K562 (cell line): ENCODE results near the gene PCMTD2. TPM values are rescaled to one million over a fixed set of nuclear protein-coding genes. Genes with fewer than 3 reads are reported as not detected.

ENCODE experiments used
- ATAC-seq: fragments of 200-7000 bp; cut with Tn5 transposase; 3 replicates; pipeline ENCODE4 v1.9.1; 2020; ENCODE audit warnings: moderate library complexity
- BruUV-seq: library from RNA; stranded (reverse); fragments of 400-500 nt; replicated peaks from 2 replicates; lab custom pipeline; 2021; lab: Mats Ljungman, UMichigan
- CTCF ChIA-PET: fragments of 300-600 bp; formaldehyde crosslinking; extraction: SDS; loops from one replicate; lab custom pipeline; 2021; ENCODE audit warnings: low intra/inter-chr PET ratio; lab: Yijun Ruan, JAX
- POLR2A ChIA-PET: fragments of 300-600, 350-650 bp; sonication (Branson Sonifier 250); formaldehyde crosslinking; extraction: SDS; loops from one replicate; lab custom pipeline; 2021; ENCODE audit warnings: antibody characterized with exemption, inconsistent platforms; lab: Yijun Ruan, JAX
- DNase-seq, 4 experiments: peaks; one replicate each; pipeline versions ENCODE4 v3.0.0 to v3.0.0-alpha.2; 2011 to 2018; ENCODE audit warnings: low spot score in 3 of 4, mixed read lengths in 3 of 4; ENCODE audit errors: extremely low read depth in 1 of 4
- FAIRE-seq: peaks from 2 replicates; lab custom pipeline; 2011; peaks lifted over from hg19 to GRCh38; lab: Jason Lieb, UNC
- H2AFZ ChIP-seq: 2 replicates; pipeline ENCODE4 v1.6.0; 2011; ENCODE audit warnings: low read depth, low read length, control low read depth, inconsistent platforms
- H3K27ac ChIP-seq: fragments of 200-600 bp; 3 replicates; pipeline ENCODE4 v1.8.0; 2011; ENCODE audit warnings: low read depth, mild to moderate bottlenecking, control low read depth, inconsistent platforms, low read length, moderate library complexity, mixed read lengths; ENCODE audit errors: extremely low read depth
- H3K27me3 ChIP-seq, 2 experiments: fragments of 300-600 bp in 1 of 2; 2 replicates in 1 of 2; 3 replicates in 1 of 2; pipeline versions ENCODE4 v1.6.0 to v1.8.0; 2011; ENCODE audit warnings: inconsistent platforms in 2 of 2, low read length in 2 of 2, mild to moderate bottlenecking in 1 of 2, mixed read lengths in 1 of 2, moderate library complexity in 1 of 2; ENCODE audit not compliant: control insufficient read depth in 2 of 2, insufficient read depth in 2 of 2
- H3K36me3 ChIP-seq: fragments of 300-600 bp; 3 replicates; pipeline ENCODE4 v1.8.0; 2011; ENCODE audit warnings: mild to moderate bottlenecking, low read length, inconsistent platforms; ENCODE audit not compliant: control insufficient read depth, insufficient read depth
- H3K4me1 ChIP-seq, 2 experiments: fragments of 200-600 bp in 1 of 2; replicated peaks in 1 of 2; 2 replicates in 1 of 2; 3 replicates in 1 of 2; pipeline versions ENCODE4 v1.5.1 to v1.8.0; 2011; ENCODE audit warnings: inconsistent platforms in 2 of 2, low read length in 2 of 2, mild to moderate bottlenecking in 1 of 2, mixed read lengths in 1 of 2, moderate library complexity in 1 of 2; ENCODE audit not compliant: control insufficient read depth in 2 of 2, insufficient read depth in 2 of 2
- H3K4me2 ChIP-seq: 2 replicates; pipeline ENCODE4 v1.6.1; 2011; ENCODE audit warnings: low read length, control low read depth, inconsistent platforms, mixed read lengths; ENCODE audit not compliant: insufficient read depth
- H3K4me3 ChIP-seq: fragments of 200-600 bp; sonication (generic), shearing (Covaris generic); 2 replicates; pipeline ENCODE4 v1.5.1; 2016; ENCODE audit warnings: control low read depth, inconsistent platforms
- H3K79me2 ChIP-seq: fragments of 200-600 bp; 3 replicates; pipeline ENCODE4 v1.8.0; 2011; ENCODE audit warnings: low read length, inconsistent platforms; ENCODE audit not compliant: control insufficient read depth, insufficient read depth
- H3K9ac ChIP-seq, 2 experiments: 2 replicates each; pipeline versions ENCODE4 v1.6.0 to v1.6.1; 2011; ENCODE audit warnings: low read depth in 2 of 2, low read length in 2 of 2, control low read depth in 1 of 2, inconsistent platforms in 1 of 2, mild to moderate bottlenecking in 1 of 2, mixed read lengths in 1 of 2; ENCODE audit not compliant: insufficient read depth in 1 of 2
- H3K9me1 ChIP-seq: one replicate; pipeline ENCODE4 v1.6.0; 2011; ENCODE audit warnings: inconsistent platforms, mild to moderate bottlenecking, low read length, moderate library complexity; ENCODE audit not compliant: control insufficient read depth, insufficient read depth
- H3K9me3 ChIP-seq: replicated peaks from 2 replicates; pipeline ENCODE4 v1.5.1; 2011; ENCODE audit warnings: low read depth, low read length, inconsistent platforms; ENCODE audit not compliant: control insufficient read depth, insufficient read depth
- H4K20me1 ChIP-seq: replicated peaks from 2 replicates; pipeline ENCODE4 v1.6.1; 2011; ENCODE audit warnings: low read length, inconsistent platforms, mixed read lengths; ENCODE audit not compliant: control insufficient read depth, insufficient read depth
- HMGN3 ChIP-seq: IDR thresholded peaks from 2 replicates; pipeline ENCODE4 v1.6.1; 2011; ENCODE audit warnings: borderline replicate concordance, low read depth, mild to moderate bottlenecking, mixed read lengths, low read length; ENCODE audit not compliant: insufficient read length; ENCODE audit errors: extremely low read depth
- U2AF2 ChIP-seq: fragments of 200-400 bp; formaldehyde crosslinking; optimal IDR thresholded peaks from 2 replicates; pipeline ENCODE3; 2017; ENCODE audit warnings: low read depth, mild to moderate bottlenecking, low read length
- YY1 ChIP-seq, 3 experiments: IDR thresholded peaks; 2 replicates each; pipeline ENCODE4 v1.6.1; 2011; ENCODE audit warnings: low read length in 2 of 3, mild to moderate bottlenecking in 2 of 3, moderate library complexity in 2 of 3, borderline replicate concordance in 1 of 3, control low read depth in 1 of 3, low read depth in 1 of 3; ENCODE audit not compliant: insufficient read depth in 3 of 3, insufficient replicate concordance in 2 of 3, control insufficient read depth in 1 of 3, insufficient read length in 1 of 3; ENCODE audit errors: extremely low read depth in 1 of 3
- WGBS: fragments of 100-300 bp; shearing (Covaris generic); methylation state at CpG from one replicate; pipeline ENCODE4 v1.1.6; 2016; ENCODE audit warnings: low coverage, mixed read lengths; ENCODE audit not compliant: insufficient coverage; ENCODE audit errors: missing lambda C conversion rate; 5-methylcytosine and 5-hydroxymethylcytosine counted together
- in situ Hi-C: fragments of 300-500 bp; cut with MboI; formaldehyde crosslinking; loops from 4 replicates; pipeline ENCODE4 v1.15.0; 2018; ENCODE audit warnings: inconsistent platforms, mixed read lengths
- intact Hi-C: fragments of 100-400 bp; cut with micrococcal nuclease; formaldehyde crosslinking; loops from 2 replicates; pipeline ENCODE4 v1.14.2; 2022
- polyA plus RNA-seq, 8 experiments: library from polyadenylated mRNA; depleted of rRNA in 4 of 8; stranded (reverse) in 5 of 8; unstranded in 3 of 8; fragments of >200 nt; fragmentation: Nextera tagmentation in 2 of 8; fragmentation: Illumina TruSeq in 1 of 8; extraction: Ambion mirVana in 2 of 8; extraction: Trizol in 1 of 8; gene quantifications; 2 replicates each; pipeline versions ENCODE4 v1.2.1 to v1.2.3, GENCODE V29; 2011 to 2014; ENCODE audit warnings: inconsistent platforms in 1 of 8, missing spikeins in 1 of 8
- total RNA-seq, 7 experiments: library from RNA; depleted of rRNA in 6 of 7; stranded (reverse); fragments of >200 nt in 6 of 7; fragmentation: Illumina TruSeq in 2 of 7; extraction: Trizol in 2 of 7; gene quantifications; 2 replicates each; pipeline versions ENCODE4 v1.2.1 to v1.2.3, GENCODE V29; 2011 to 2021; ENCODE audit warnings: low replicate concordance in 1 of 7
- TF ChIP-seq, protein P1 (sequence below): sonication (generic); formaldehyde crosslinking; IDR thresholded peaks from 2 replicates; pipeline ENCODE4 v1.8.1; 2023; ENCODE audit warnings: mild to moderate bottlenecking, missing genetic modification reagents
- TF ChIP-seq, protein P2 (sequence below), 2 experiments: IDR thresholded peaks; 2 replicates each; pipeline ENCODE4 v1.6.1; 2011; ENCODE audit warnings: borderline replicate concordance in 1 of 2, control low read depth in 1 of 2, low read depth in 1 of 2, low read length in 1 of 2, mild to moderate bottlenecking in 1 of 2, mixed read lengths in 1 of 2, moderate library complexity in 1 of 2; ENCODE audit not compliant: insufficient read depth in 1 of 2, insufficient read length in 1 of 2, poor library complexity in 1 of 2, severe bottlenecking in 1 of 2; ENCODE audit errors: extremely low read depth in 1 of 2

The PCMTD2 gene
- total and polyA plus RNA-seq, 9 of the 15 experiments (the other 6 are each of a cell fraction or from before 2014, with no cell fraction given): 11.3 to 49.3 (median 28.4) TPM

DNA sequence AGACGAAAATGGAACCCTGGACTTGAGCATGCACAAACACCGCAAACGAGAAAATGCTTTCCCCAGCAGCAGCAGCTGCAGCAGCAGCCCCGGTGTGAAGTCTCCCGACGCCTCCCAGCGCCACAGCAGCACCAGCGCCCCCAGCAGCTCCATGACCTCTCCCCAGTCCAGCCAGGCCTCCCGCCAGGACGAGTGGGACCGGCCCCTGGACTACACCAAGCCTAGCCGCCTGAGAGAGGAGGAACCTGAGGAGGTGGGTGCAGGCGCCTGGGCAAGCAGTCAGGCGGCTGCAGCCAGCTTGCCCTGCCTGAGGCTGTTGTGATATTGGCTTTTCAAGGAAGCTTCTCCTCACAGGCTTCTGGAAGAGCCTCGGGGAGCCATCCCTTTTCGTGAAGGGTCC lies 35.8 kb upstream of the PCMTD2 start:
- Histone ChIP-seq H3K4me3 (no peak overlapping the region), H3K27me3 (peaks cover 2 to 28% of the 10 kb centered on the region in 2 experiments; a peak in 4 of 5 replicates), H3K9me1 (peaks cover 3% of the 10 kb centered on the region), H2AFZ (no peak overlapping the region), H4K20me1 (no peaks in the 10 kb centered on the region), H3K4me2 (no peak overlapping the region; the same call in 1 of the 2 replicates), H3K36me3 (no peaks in the 10 kb centered on the region), H3K9me3 (no peaks in the 10 kb centered on the region), H3K27ac (no peak overlapping the region), H3K79me2 (no peaks in the 10 kb centered on the region), H3K9ac (peak overlapping the region in 1 of 2 experiments; percentile 55; a peak in 1 of 4 replicates), H3K4me1 (peaks cover 54 to 74% of the 10 kb centered on the region in 2 experiments; a peak in 4 of 5 replicates)
- ChIA-PET CTCF (no interaction called here), POLR2A (no interaction called here)
- intact Hi-C loops (no loop called here), in situ Hi-C loops (no loop called here)
- ATAC-seq (no peak), FAIRE-seq (no peak), DNase-seq (peak in 1 of 4 experiments; percentile 32)
- no TSS peak for BruUV-seq
- WGBS: 16% methylated on average over 15 of the region's 16 CpGs
- TF ChIP-seq YY1 (IDR thresholded peaks at IDR 0.05; ENCODE audit: borderline replicate concordance in 1 of 3, control insufficient read depth in 1 of 3, extremely low read depth in 1 of 3, insufficient read depth in 3 of 3, insufficient read length in 1 of 3, insufficient replicate concordance in 2 of 3, low read depth in 1 of 3, low read length in 2 of 3) (no peak), U2AF2 (no peak), HMGN3 (peak; percentile 32)
- TF ChIP-seq, protein P1, sequence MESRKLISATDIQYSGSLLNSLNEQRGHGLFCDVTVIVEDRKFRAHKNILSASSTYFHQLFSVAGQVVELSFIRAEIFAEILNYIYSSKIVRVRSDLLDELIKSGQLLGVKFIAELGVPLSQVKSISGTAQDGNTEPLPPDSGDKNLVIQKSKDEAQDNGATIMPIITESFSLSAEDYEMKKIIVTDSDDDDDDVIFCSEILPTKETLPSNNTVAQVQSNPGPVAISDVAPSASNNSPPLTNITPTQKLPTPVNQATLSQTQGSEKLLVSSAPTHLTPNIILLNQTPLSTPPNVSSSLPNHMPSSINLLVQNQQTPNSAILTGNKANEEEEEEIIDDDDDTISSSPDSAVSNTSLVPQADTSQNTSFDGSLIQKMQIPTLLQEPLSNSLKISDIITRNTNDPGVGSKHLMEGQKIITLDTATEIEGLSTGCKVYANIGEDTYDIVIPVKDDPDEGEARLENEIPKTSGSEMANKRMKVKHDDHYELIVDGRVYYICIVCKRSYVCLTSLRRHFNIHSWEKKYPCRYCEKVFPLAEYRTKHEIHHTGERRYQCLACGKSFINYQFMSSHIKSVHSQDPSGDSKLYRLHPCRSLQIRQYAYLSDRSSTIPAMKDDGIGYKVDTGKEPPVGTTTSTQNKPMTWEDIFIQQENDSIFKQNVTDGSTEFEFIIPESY: peak; percentile 79
- TF ChIP-seq, protein P2, sequence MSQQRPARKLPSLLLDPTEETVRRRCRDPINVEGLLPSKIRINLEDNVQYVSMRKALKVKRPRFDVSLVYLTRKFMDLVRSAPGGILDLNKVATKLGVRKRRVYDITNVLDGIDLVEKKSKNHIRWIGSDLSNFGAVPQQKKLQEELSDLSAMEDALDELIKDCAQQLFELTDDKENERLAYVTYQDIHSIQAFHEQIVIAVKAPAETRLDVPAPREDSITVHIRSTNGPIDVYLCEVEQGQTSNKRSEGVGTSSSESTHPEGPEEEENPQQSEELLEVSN (IDR thresholded peaks at IDR 0.05; ENCODE audit: borderline replicate concordance in 1 of 2, extremely low read depth in 1 of 2, insufficient read depth in 1 of 2, insufficient read length in 1 of 2, low read depth in 1 of 2, low read length in 1 of 2, poor library complexity in 1 of 2, severe bottlenecking in 1 of 2): peak in 1 of 2 experiments; percentile 15
